Sigmoid colon (tissue), 7 donors: ENCODE measurements around the gene GRXCR2. TPM values are rescaled to one million over a fixed set of nuclear protein-coding genes. Genes with fewer than 3 reads are reported as not detected.

Source experiments
- DNase-seq: peaks from one replicate; pipeline ENCODE4 v3.0.0-alpha.2; 2019
- H3K27ac ChIP-seq, 4 donors: fragments of 200-600 bp; sonication (generic); one replicate each; pipeline ENCODE4 v1.5.1; 2016 to 2019; ENCODE audit warnings: mild to moderate bottlenecking in 1 of 4
- H3K27me3 ChIP-seq, 3 donors: fragments of 200-600 bp; sonication (generic); one replicate each; pipeline ENCODE4 v1.5.1; 2019; ENCODE audit warnings: mild to moderate bottlenecking in 1 of 3
- H3K36me3 ChIP-seq, 4 donors: fragments of 200-600 bp; sonication (generic); one replicate each; pipeline ENCODE4 v1.5.1; 2016 to 2019
- H3K4me1 ChIP-seq, 4 donors: fragments of 200-600 bp; sonication (generic); one replicate each; pipeline ENCODE4 v1.5.1; 2017 to 2019
- H3K4me3 ChIP-seq, 4 donors: fragments of 200-600 bp; sonication (generic); one replicate each; pipeline ENCODE4 v1.5.1; 2017 to 2019; ENCODE audit warnings: mild to moderate bottlenecking in 2 of 4, moderate library complexity in 1 of 4
- H3K9me3 ChIP-seq, 4 donors: fragments of 200-600 bp in 3 of 4; sonication (generic) in 3 of 4; one replicate each; pipeline versions ENCODE4 v1.5.1 to v1.6.1; 2013 to 2019
- EP300 ChIP-seq, 4 donors: sonication (generic); formaldehyde crosslinking; IDR thresholded peaks; one replicate each; pipeline ENCODE4 v1.6.1; 2017; ENCODE audit warnings: antibody characterized with exemption in 4 of 4
- POLR2A ChIP-seq, 2 donors: fragments of 450-650 bp; IDR thresholded peaks; one replicate each; pipeline ENCODE4 v1.6.1; 2016; ENCODE audit warnings: antibody characterized with exemption in 2 of 2, mild to moderate bottlenecking in 2 of 2, moderate library complexity in 2 of 2
- POLR2AphosphoS5 ChIP-seq, 4 donors: sonication (generic); formaldehyde crosslinking; IDR thresholded peaks; one replicate each; pipeline ENCODE4 v1.6.1; 2017; ENCODE audit warnings: antibody characterized with exemption in 4 of 4
- WGBS, 2 donors: extraction: QIAGEN DNeasy Blood & Tissue Kit; methylation state at CpG; one replicate each; pipeline ENCODE4 v1.1.7; 2013; 5-methylcytosine and 5-hydroxymethylcytosine counted together
- intact Hi-C: fragments of 100-400 bp; cut with DNase I; formaldehyde crosslinking; loops from one replicate; pipeline ENCODE4 v1.15.1; 2023
- polyA plus RNA-seq, 3 donors: library from polyadenylated mRNA; stranded (reverse); fragments of 200-250 nt; gene quantifications; one replicate each; pipeline ENCODE4 v1.2.3, GENCODE V29; 2013
- total RNA-seq, 4 donors: library from RNA; depleted of rRNA; stranded (reverse); fragments of >200 nt; gene quantifications; one replicate each; pipeline ENCODE4 v1.1.0, GENCODE V29; 2016
- TF ChIP-seq, protein P1 (sequence below), 4 experiments: fragments of 450-650 bp in 3 of 4; fragments of 200-600 bp in 1 of 4; IDR thresholded peaks; one replicate each; pipeline ENCODE4 v1.5.1; 2016 to 2019; ENCODE audit warnings: antibody characterized with exemption in 4 of 4, mild to moderate bottlenecking in 3 of 4, moderate library complexity in 2 of 4
- donor health status: healthy with polysubstance abuse.
- donor health status: Bipolar disorder and iron deficiency.
- donor health status: healthy.

The GRXCR2 gene
- total and polyA plus RNA-seq, 7 donors = not detected

- Histone ChIP-seq H3K36me3 (no peaks in the 10 kb centered on the region), H3K27me3 (no peaks in the 10 kb centered on the region), H3K4me3 (no peak overlapping the region), H3K27ac (no peak overlapping the region), H3K4me1 (peaks cover 0 to 16% (median 8%) of the 10 kb centered on the region in 4 donors), H3K9me3 (no peaks in the 10 kb centered on the region)
- TF ChIP-seq EP300 (IDR thresholded peaks at IDR 0.05) (no peak), POLR2AphosphoS5 (IDR thresholded peaks at IDR 0.05) (no peak), POLR2A (IDR thresholded peaks at IDR 0.05) (no peak)
- TF ChIP-seq, protein P1, sequence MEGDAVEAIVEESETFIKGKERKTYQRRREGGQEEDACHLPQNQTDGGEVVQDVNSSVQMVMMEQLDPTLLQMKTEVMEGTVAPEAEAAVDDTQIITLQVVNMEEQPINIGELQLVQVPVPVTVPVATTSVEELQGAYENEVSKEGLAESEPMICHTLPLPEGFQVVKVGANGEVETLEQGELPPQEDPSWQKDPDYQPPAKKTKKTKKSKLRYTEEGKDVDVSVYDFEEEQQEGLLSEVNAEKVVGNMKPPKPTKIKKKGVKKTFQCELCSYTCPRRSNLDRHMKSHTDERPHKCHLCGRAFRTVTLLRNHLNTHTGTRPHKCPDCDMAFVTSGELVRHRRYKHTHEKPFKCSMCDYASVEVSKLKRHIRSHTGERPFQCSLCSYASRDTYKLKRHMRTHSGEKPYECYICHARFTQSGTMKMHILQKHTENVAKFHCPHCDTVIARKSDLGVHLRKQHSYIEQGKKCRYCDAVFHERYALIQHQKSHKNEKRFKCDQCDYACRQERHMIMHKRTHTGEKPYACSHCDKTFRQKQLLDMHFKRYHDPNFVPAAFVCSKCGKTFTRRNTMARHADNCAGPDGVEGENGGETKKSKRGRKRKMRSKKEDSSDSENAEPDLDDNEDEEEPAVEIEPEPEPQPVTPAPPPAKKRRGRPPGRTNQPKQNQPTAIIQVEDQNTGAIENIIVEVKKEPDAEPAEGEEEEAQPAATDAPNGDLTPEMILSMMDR (IDR thresholded peaks at IDR 0.05) = no peak
- no peak for DNase-seq
- intact Hi-C loops = no loop called here
- 89% methylated on average over 6 of the region's 6 CpGs for WGBS, 2 donors
These were observed 13.4 kb downstream of the GRXCR2 start for GRCh38 chr5:145859453-145859852.

GRCh38 chr5:145858959-145859358, 13.9 kb downstream of the GRXCR2 start:
- no peaks in the 10 kb centered on the region for H3K9me3 ChIP-seq
- no peak overlapping the region for H3K4me3 ChIP-seq
- WGBS, 2 donors = 82 to 89% methylated on average over 4 of the region's 4 CpGs
- intact Hi-C loops = no loop called here
- TF ChIP-seq POLR2A (IDR thresholded peaks at IDR 0.05) (no peak), POLR2AphosphoS5 (IDR thresholded peaks at IDR 0.05) (no peak), EP300 (IDR thresholded peaks at IDR 0.05) (no peak)
- TF ChIP-seq, protein P1 (IDR thresholded peaks at IDR 0.05) = no peak
- no peak for DNase-seq
- no peaks in the 10 kb centered on the region for H3K27me3 ChIP-seq
- H3K4me1 ChIP-seq = peaks cover 0 to 16% (median 8%) of the 10 kb centered on the region in 4 donors
- H3K36me3 ChIP-seq = no peaks in the 10 kb centered on the region
- H3K27ac ChIP-seq = no peak overlapping the region

DNA sequence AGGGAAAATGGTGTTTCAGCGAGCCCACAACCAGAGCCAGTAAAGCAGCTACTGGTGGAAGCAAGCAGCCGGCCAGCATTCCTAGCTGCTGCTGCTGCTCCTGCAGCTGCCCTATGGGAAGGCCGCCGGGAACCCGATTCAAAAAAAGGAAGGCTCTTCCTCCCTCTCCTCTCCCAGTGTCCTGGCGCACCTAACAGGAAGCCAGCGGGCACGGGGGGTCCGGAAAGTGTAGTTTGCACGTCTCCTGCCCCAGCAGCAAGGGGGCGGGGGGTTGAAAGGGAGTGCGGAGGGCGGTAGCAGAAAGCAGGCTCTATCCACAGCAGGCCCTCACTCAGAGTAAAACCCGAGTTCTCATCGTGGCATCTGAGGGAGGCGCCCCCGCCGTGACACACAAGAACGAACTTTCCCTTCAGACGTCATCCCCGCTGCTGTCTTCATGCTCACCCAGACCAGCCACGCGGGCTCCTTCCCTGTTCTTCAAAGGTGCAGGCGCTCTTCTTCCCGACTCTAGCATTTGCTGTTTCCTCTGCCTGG, 16.5 kb downstream of the GRXCR2 start:
- peak overlapping the region; percentile 49 to 78 (median 72) for H3K27ac ChIP-seq
- no peaks in the 10 kb centered on the region for H3K9me3 ChIP-seq
- H3K27me3 ChIP-seq = no peaks in the 10 kb centered on the region
- WGBS, 2 donors = 34 to 69% methylated on average over 25 of the region's 25 CpGs
- TF ChIP-seq, protein P1 (IDR thresholded peaks at IDR 0.05) = peak in 1 of 4 experiments; percentile 17
- TF ChIP-seq EP300 (IDR thresholded peaks at IDR 0.05) (no peak), POLR2AphosphoS5 (IDR thresholded peaks at IDR 0.05) (peak in 1 of 4 donors; percentile 20), POLR2A (IDR thresholded peaks at IDR 0.05) (no peak)
- intact Hi-C loops = no loop called here
- peak overlapping the region; percentile 31 to 54 (median 44) for H3K4me3 ChIP-seq
- peak; percentile 79 for DNase-seq
- no peaks in the 10 kb centered on the region for H3K36me3 ChIP-seq
- peaks cover 0 to 16% (median 8%) of the 10 kb centered on the region in 4 donors for H3K4me1 ChIP-seq

DNA sequence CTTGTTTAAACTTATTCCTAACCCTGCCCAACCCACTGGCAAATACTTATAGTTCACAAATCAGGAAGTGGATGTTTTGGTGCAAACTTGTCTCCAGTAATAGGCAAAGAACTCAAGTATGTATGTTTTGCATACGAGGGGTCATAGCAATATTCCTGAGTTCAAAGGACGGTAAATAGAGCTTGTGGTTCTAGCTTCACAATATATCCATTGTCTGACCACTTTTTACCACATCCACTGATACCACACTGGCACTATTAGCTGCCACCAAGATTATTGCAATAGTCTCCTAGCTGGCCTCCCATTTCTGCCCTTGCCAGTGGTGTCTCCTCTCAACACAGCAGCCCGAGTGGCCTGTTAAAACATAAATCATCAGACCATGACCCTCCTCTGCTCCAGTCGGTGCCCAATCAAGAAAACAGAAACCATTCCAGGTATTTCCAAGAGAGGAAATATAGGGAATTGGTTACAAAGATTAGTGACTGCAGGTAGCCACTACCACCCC, 17.0 kb downstream of the GRXCR2 start:
- no peak for DNase-seq
- H3K4me1 ChIP-seq = peaks cover 0 to 16% (median 8%) of the 10 kb centered on the region in 4 donors
- intact Hi-C loops = no loop called here
- H3K9me3 ChIP-seq = no peaks in the 10 kb centered on the region
- H3K27me3 ChIP-seq = no peaks in the 10 kb centered on the region
- 9 to 54% methylated on average over 4 of the region's 4 CpGs for WGBS, 2 donors
- H3K4me3 ChIP-seq = peak overlapping the region; percentile 31 to 54 (median 44)
- no peak for TF ChIP-seq EP300 (IDR thresholded peaks at IDR 0.05)
- TF ChIP-seq, protein P1 (IDR thresholded peaks at IDR 0.05) = no peak
- no peak for TF ChIP-seq POLR2AphosphoS5 (IDR thresholded peaks at IDR 0.05)
- no peak for TF ChIP-seq POLR2A (IDR thresholded peaks at IDR 0.05)
- H3K36me3 ChIP-seq = no peaks in the 10 kb centered on the region
- H3K27ac ChIP-seq = peak overlapping the region; percentile 49 to 78 (median 72)
